B cell (primary cell): ENCODE data around the gene CENPX. TPM values are rescaled to one million over a fixed set of nuclear protein-coding genes. Genes with fewer than 3 reads are reported as not detected.
A peak's percentile ranks its signal among the peaks of the same experiment; 100 is the strongest.

ENCODE experiments used
- ATAC-seq: fragments of 200-7000 bp; cut with Tn5 transposase; one replicate; pipeline ENCODE4 v1.10.0; 2021; ENCODE audit warnings: low read depth, mild to moderate bottlenecking, moderate number of reproducible peaks, moderate library complexity
- CTCF ChIA-PET: fragments of 350-600 bp; sonication (Branson Sonifier 250); formaldehyde crosslinking; loops from one replicate; lab custom pipeline; 2021; ENCODE audit warnings: antibody characterized with exemption, inconsistent platforms; lab: Charles Lee
- POLR2A ChIA-PET: fragments of 350-600 bp; sonication (Branson Sonifier 250); formaldehyde crosslinking; loops from one replicate; lab custom pipeline; 2021; ENCODE audit warnings: antibody characterized with exemption; lab: Charles Lee
- DNase-seq: peaks from one replicate; pipeline ENCODE4 v3.0.0; 2013
- H2AFZ ChIP-seq: 2 replicates; pipeline ENCODE4 v1.6.1; 2012; ENCODE audit warnings: mild to moderate bottlenecking, low read depth, low read length; ENCODE audit not compliant: insufficient read depth, poor library complexity, severe bottlenecking
- H3K27ac ChIP-seq, 2 donors: 1 replicate in 1 of 2; 2 replicates in 1 of 2; pipeline ENCODE4 v1.5.1; 2012 to 2013; ENCODE audit warnings: low read length in 2 of 2, mild to moderate bottlenecking in 2 of 2, moderate library complexity in 1 of 2
- H3K27me3 ChIP-seq, 4 experiments: fragments of 200-600 bp in 1 of 4; sonication (generic) in 1 of 4; replicated peaks in 1 of 4; 1 replicate in 2 of 4; 2 replicates in 2 of 4; pipeline versions ENCODE4 v1.6.1 to v1.7.0; 2013 to 2016; ENCODE audit warnings: low read length in 3 of 4, mild to moderate bottlenecking in 2 of 4, mixed read lengths in 1 of 4, moderate library complexity in 1 of 4; ENCODE audit not compliant: insufficient read depth in 4 of 4, control insufficient read depth in 3 of 4; ENCODE audit errors: control extremely low read depth in 1 of 4
- H3K36me3 ChIP-seq, 2 experiments: replicated peaks in 1 of 2; 1 replicate in 1 of 2; 2 replicates in 1 of 2; pipeline versions ENCODE4 v1.6.1 to v1.7.1; 2013; ENCODE audit warnings: low read length in 1 of 2; ENCODE audit not compliant: insufficient read depth in 2 of 2, control insufficient read depth in 1 of 2; ENCODE audit errors: control extremely low read depth in 1 of 2, extremely low read depth in 1 of 2
- H3K4me1 ChIP-seq, 2 donors: fragments of 200-600 bp in 1 of 2; sonication (generic) in 1 of 2; 1 replicate in 1 of 2; 2 replicates in 1 of 2; pipeline versions ENCODE4 v1.5.1 to v1.6.1; 2013 to 2017; ENCODE audit warnings: low read length in 2 of 2; ENCODE audit not compliant: control insufficient read depth in 2 of 2, insufficient read depth in 2 of 2
- H3K4me2 ChIP-seq: replicated peaks from 2 replicates; pipeline ENCODE3; 2012; ENCODE audit warnings: mild to moderate bottlenecking, low read depth, low read length; ENCODE audit not compliant: poor library complexity, severe bottlenecking
- H3K4me3 ChIP-seq, 5 experiments: fragments of 200-600 bp in 1 of 5; sonication (generic) in 1 of 5; 1 replicate in 3 of 5; 2 replicates in 2 of 5; pipeline versions ENCODE4 v1.5.1 to v1.7.0; 2011 to 2016; ENCODE audit warnings: low read length in 4 of 5, mild to moderate bottlenecking in 4 of 5, low read depth in 2 of 5, control low read depth in 1 of 5, moderate library complexity in 1 of 5; ENCODE audit not compliant: insufficient read depth in 1 of 5; ENCODE audit errors: control extremely low read depth in 1 of 5, extremely low read depth in 1 of 5
- H3K79me2 ChIP-seq: fragments of 200-600 bp; sonication (generic); one replicate; pipeline ENCODE4 v1.6.0; 2016; ENCODE audit warnings: low read length; ENCODE audit not compliant: control insufficient read depth, insufficient read depth
- H3K9ac ChIP-seq: fragments of 200-600 bp; sonication (generic); 2 replicates; pipeline ENCODE4 v1.6.1; 2017; ENCODE audit warnings: mild to moderate bottlenecking, low read length, moderate library complexity
- H3K9me3 ChIP-seq, 3 donors: one replicate each; pipeline versions ENCODE4 v1.6.1 to v1.7.1; 2013; ENCODE audit warnings: low read length in 2 of 3; ENCODE audit not compliant: control insufficient read depth in 2 of 3, insufficient read depth in 1 of 3; ENCODE audit errors: control extremely low read depth in 1 of 3
- H4K20me1 ChIP-seq: 2 replicates; pipeline ENCODE4 v1.6.0; 2012; ENCODE audit warnings: mild to moderate bottlenecking, low read length; ENCODE audit not compliant: insufficient read depth, control insufficient read depth, poor library complexity, severe bottlenecking
- H3K27ac Mint-ChIP-seq: one replicate; pipeline ENCODE4 v1.8.0; 2021; ENCODE audit warnings: mixed read lengths
- H3K27me3 Mint-ChIP-seq: one replicate; pipeline ENCODE4 v1.8.0; 2021; ENCODE audit warnings: mixed read lengths
- H3K4me1 Mint-ChIP-seq: one replicate; pipeline ENCODE4 v1.8.0; 2021; ENCODE audit warnings: mixed read lengths
- H3K4me3 Mint-ChIP-seq: one replicate; pipeline ENCODE4 v1.8.0; 2021; ENCODE audit warnings: mixed read lengths
- H3K9me3 Mint-ChIP-seq: one replicate; pipeline ENCODE4 v1.8.0; 2022; ENCODE audit warnings: mixed read lengths; ENCODE audit not compliant: insufficient read depth
- CTCF ChIP-seq: fragments of 200-600 bp; IDR thresholded peaks from one replicate; pipeline ENCODE4 v1.8.0; 2022; ENCODE audit warnings: antibody characterized with exemption, mild to moderate bottlenecking
- EZH2 ChIP-seq: IDR thresholded peaks from 2 replicates; pipeline ENCODE4 v1.6.1; 2012; ENCODE audit warnings: borderline replicate concordance, low read depth, mild to moderate bottlenecking, moderate library complexity, low read length; ENCODE audit not compliant: insufficient read depth, poor library complexity, severe bottlenecking
- WGBS: methylation state at CpG from one replicate; pipeline ENCODE4 v1.1.5; 2013; ENCODE audit warnings: missing lambda C conversion rate; ENCODE audit not compliant: insufficient coverage; 5-methylcytosine and 5-hydroxymethylcytosine counted together
- intact Hi-C: fragments of 100-400 bp; cut with micrococcal nuclease; formaldehyde crosslinking; loops from one replicate; pipeline ENCODE4 v1.10.0; 2022
- polyA plus RNA-seq: library from polyadenylated mRNA; depleted of rRNA; stranded (reverse); fragments of >200 nt; gene quantifications from 2 replicates; pipeline ENCODE4 v1.2.3, GENCODE V29; 2012
- total RNA-seq, 2 donors: library from RNA; stranded (reverse); fragments of 120-200 nt in 1 of 2; gene quantifications; 1 replicate in 1 of 2; 2 replicates in 1 of 2; pipeline versions ENCODE4 v1.2.3 to v1.2.4, GENCODE V29; 2013 to 2022

Gene CENPX
- total and polyA plus RNA-seq, 2 donors (not counting 1 experiment from before 2014, with no cell fraction given): 37.0 to 40.1 TPM

- peak overlapping the region; percentile 32 for H3K27ac Mint-ChIP-seq
- Histone ChIP-seq H3K27me3 (no peaks in the 10 kb centered on the region), H3K36me3 (peaks cover 0 to 45% of the 10 kb centered on the region in 2 experiments), H3K9me3 (no peaks in the 10 kb centered on the region), H3K9ac (no peak overlapping the region), H3K27ac (no peak overlapping the region), H2AFZ (no peak overlapping the region), H4K20me1 (peaks cover 7% of the 10 kb centered on the region), H3K4me3 (no peak overlapping the region), H3K4me1 (peaks cover 7 to 15% of the 10 kb centered on the region in 2 donors), H3K4me2 (no peak overlapping the region), H3K79me2 (no peaks in the 10 kb centered on the region)
- TF ChIP-seq CTCF: no peak
- TF ChIP-seq EZH2: no peak
- WGBS: 91% methylated on average over 16 of the region's 16 CpGs
- CTCF ChIA-PET: no interaction called here
- intact Hi-C loops: no loop called here
- peaks cover 8% of the 10 kb centered on the region for H3K4me1 Mint-ChIP-seq
- no peak for DNase-seq
- no peak for ATAC-seq
- POLR2A ChIA-PET: interaction anchor here (0.7 kb wide), 1 partner anchor 835 kb away, joined by 3 read pairs; no protein-coding TSS in a partner anchor
- no peaks in the 10 kb centered on the region for H3K27me3 Mint-ChIP-seq
- H3K4me3 Mint-ChIP-seq: no peak overlapping the region
- H3K9me3 Mint-ChIP-seq: no peaks in the 10 kb centered on the region
Observed at GRCh38 chr17:82060001-82060380, 37.3 kb upstream of the CENPX start.

- intact Hi-C loops: no loop called here
- no peaks in the 10 kb centered on the region for H3K27me3 Mint-ChIP-seq
- no peaks in the 10 kb centered on the region for H3K9me3 ChIP-seq
- H3K36me3 ChIP-seq: peaks cover 0 to 49% of the 10 kb centered on the region in 2 experiments
- H3K4me1 Mint-ChIP-seq: peaks cover 5% of the 10 kb centered on the region
- DNase-seq: no peak
- H3K27ac ChIP-seq: no peak overlapping the region
- no peak overlapping the region for H3K9ac ChIP-seq
- peaks cover 1 to 9% of the 10 kb centered on the region in 2 donors for H3K4me1 ChIP-seq
- H3K27ac Mint-ChIP-seq: no peak overlapping the region
- no peak for ATAC-seq
- no peak for TF ChIP-seq CTCF
- TF ChIP-seq EZH2: no peak
- WGBS: 80% methylated on average over 19 of the region's 19 CpGs
- no peaks in the 10 kb centered on the region for H3K79me2 ChIP-seq
- CTCF ChIA-PET: no interaction called here
- H4K20me1 ChIP-seq: peaks cover 1% of the 10 kb centered on the region
- POLR2A ChIA-PET: interaction anchor here (0.7 kb wide), 1 partner anchor 834 kb away, joined by 3 read pairs; no protein-coding TSS in a partner anchor
- H3K4me2 ChIP-seq: no peak overlapping the region
- no peak overlapping the region for H2AFZ ChIP-seq
- no peaks in the 10 kb centered on the region for H3K9me3 Mint-ChIP-seq
- no peak overlapping the region for H3K4me3 Mint-ChIP-seq
- H3K4me3 ChIP-seq: no peak overlapping the region
- no peaks in the 10 kb centered on the region for H3K27me3 ChIP-seq
Observed at GRCh38 chr17:82059272-82060000, 36.8 kb upstream of the CENPX start.
